GM12872 (cell line): Measurements from ENCODE around the gene LGR4.

Experiments used
- TF ChIP-seq, protein P1 (sequence below): IDR thresholded peaks from 3 replicates; pipeline ENCODE4 v1.5.1; 2011; ENCODE audit warnings: low read depth, mild to moderate bottlenecking, low read length, moderate library complexity; ENCODE audit not compliant: insufficient read depth

Gene LGR4

DNA sequence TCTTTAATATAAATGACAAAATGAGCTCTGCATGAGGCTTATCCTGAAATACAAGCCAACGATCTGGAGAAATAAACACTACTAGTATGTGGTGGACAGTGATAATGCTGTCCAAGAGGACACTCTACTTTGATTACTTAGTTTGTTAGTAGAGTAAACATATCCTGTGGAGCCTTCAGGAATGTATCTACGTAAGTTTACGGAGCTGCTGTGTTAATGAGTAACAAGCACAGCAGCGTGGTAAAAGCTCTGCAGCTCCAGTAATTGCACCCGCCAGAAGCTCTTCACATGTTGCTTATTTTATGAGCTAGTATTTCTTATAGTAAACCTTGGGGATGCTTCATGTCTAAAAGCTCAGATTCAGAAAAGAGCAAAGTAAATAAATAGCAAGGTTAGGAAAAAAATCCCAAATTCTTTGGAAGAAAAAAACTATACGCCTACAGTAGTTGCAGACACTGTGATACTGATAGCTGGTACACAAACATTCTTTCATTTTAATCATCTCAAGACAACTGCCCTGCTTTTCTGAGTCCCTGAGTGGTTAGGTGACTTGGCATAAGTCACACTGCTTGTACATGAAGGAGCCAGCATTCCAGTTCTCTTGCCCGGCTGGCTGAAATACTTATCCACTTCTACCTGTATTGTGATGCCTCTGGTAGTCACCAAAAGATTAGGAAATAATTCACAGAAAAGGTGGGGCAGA lies 76.9 kb downstream of the LGR4 start:
- TF ChIP-seq, protein P1, sequence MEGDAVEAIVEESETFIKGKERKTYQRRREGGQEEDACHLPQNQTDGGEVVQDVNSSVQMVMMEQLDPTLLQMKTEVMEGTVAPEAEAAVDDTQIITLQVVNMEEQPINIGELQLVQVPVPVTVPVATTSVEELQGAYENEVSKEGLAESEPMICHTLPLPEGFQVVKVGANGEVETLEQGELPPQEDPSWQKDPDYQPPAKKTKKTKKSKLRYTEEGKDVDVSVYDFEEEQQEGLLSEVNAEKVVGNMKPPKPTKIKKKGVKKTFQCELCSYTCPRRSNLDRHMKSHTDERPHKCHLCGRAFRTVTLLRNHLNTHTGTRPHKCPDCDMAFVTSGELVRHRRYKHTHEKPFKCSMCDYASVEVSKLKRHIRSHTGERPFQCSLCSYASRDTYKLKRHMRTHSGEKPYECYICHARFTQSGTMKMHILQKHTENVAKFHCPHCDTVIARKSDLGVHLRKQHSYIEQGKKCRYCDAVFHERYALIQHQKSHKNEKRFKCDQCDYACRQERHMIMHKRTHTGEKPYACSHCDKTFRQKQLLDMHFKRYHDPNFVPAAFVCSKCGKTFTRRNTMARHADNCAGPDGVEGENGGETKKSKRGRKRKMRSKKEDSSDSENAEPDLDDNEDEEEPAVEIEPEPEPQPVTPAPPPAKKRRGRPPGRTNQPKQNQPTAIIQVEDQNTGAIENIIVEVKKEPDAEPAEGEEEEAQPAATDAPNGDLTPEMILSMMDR: no peak

GRCh38 chr11:27394781-27395228 lies 77.8 kb downstream of the LGR4 start:
- TF ChIP-seq, protein P1: no peak

DNA sequence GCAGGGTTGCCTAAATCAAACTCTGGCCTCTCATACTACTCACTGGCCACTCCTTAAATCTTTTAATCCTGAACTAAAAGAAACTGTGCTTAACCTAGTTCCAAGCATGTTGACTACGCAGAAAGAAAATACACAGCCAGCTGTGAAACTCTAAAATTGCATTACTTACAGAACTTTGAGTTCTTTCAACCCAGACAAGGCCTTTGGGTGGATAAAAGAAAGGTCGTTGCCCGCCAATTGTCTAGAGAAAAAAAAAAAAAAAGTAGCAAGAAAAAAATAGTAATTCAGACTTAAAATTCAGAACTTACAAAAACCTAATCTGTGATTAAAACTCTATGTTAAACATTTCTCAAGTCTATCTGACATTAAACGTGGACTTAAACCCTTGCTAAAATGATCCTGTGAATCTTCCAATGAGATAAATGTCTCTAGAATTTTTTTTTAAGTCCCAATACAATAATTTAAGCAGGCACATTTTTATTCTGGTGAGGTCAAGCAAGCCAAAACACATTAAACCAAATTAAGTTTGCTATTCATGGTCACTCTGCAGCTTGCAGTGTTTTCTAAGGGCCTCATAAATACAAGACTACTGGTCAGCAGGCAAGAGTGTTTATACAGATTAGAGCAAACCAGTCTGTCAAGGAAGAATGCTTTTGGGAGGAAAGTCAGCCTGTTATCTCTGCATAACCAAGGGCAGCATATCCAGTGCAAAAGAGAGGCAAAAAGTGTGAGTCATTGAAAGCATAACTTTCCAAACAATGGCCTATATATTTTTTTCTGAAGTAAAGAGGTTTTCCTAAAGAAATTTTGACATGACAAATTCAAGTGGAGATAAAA lies 80.1 kb downstream of the LGR4 start:
- TF ChIP-seq, protein P1: no peak

DNA sequence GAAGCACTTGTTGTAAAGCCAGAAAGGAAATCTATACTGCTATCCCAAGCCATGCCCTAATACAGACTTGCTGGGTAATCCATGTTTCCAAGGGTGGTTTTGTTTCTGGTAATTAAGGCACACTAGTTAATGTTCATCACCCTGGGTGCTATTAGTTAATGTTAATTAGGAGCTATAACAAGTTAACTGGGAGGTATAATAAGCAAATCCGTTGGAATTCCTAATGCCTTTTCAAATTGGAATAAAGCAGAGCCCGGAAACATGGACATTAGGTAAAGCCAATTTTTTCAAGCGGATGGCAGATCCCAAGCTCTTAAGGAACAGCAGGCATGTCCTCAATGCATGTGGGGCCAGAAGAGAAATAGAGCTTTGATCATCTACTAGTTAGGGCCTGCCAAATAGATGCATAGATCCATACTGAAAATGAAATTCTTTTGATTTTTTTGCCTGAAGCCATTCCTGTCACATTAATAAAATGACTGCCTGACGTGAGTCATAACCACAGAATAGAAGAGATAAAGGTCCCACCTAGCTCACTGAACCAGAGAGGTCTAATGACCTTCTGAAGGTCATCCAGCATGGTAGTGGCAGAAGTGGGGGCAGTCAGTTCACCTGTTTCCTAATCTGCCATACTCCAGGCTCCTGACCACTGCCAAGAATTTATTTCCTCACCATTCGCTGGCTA lies 81.1 kb downstream of the LGR4 start:
- TF ChIP-seq, protein P1: no peak

- TF ChIP-seq, protein P1: no peak
Measured at GRCh38 chr11:27390318-27391295, 82.0 kb downstream of the LGR4 start.

- TF ChIP-seq, protein P1: no peak
Measured at GRCh38 chr11:27388869-27389268, 83.7 kb downstream of the LGR4 start.
